GM19467 (cell line): ENCODE measurements around the gene B3GLCT.
A peak's percentile ranks its signal among the peaks of the same experiment; 100 is the strongest.
"Not testable (repeated sequence)": the region's sequence is repeated elsewhere in the genome, so short reads cannot be mapped to it uniquely, and the experiment has no call there.

Experiments used
- ATAC-seq: cut with Tn5 transposase; IDR thresholded peaks from one replicate; pipeline ENCODE4 v1.9.1; 2021; ENCODE audit warnings: mild to moderate bottlenecking, moderate library complexity; ENCODE audit not compliant: unreplicated experiment

B3GLCT gene

DNA sequence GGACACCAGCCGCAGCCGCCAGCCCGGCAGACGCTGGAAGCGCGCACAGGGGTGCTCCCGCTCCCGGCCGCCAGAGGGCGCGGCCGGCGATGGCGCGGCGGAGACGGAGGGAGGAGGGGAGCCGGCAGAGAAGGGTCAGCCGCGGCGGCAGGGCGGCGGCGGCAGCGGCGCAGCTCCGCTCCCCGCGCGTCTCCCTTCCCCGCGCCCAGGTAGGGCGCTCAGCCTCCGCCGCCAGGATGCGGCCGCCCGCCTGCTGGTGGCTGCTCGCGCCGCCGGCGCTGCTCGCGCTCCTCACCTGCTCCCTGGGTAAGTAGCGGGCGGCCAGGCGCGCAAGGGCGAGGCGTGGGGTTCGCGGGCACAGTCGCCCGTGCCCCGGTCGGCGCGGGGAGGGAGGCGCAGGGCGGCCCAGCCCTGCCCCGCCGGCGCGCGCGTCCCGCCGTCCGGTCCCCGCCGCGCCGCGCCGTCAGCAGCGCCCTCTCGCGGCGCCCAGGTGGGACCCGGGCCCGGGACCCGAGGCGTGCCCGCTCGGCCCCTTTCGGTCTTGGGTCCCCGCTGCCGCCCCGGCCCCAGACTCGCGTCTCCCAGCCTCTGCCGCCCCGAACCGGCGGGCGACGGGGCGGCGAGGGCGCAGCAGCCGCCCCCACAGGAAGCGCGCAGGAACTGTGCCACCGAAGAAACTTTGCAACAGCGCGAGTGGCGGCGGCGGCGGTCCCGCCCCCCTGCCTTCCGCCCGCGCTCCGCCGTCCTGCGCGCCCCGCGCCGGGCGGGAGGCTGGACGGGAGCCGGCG lies at the start of gene B3GLCT:
Gene B3GLCT, plus strand, starts transcription at position 127 of the 788 bp plus-strand sequence. Its CDS starts 110 bp downstream, at position 237.
- ATAC-seq = peak; percentile 86

GRCh38 chr13:31150315-31150985 lies 49.3 kb upstream of the B3GLCT start:
- ATAC-seq = no peak

DNA sequence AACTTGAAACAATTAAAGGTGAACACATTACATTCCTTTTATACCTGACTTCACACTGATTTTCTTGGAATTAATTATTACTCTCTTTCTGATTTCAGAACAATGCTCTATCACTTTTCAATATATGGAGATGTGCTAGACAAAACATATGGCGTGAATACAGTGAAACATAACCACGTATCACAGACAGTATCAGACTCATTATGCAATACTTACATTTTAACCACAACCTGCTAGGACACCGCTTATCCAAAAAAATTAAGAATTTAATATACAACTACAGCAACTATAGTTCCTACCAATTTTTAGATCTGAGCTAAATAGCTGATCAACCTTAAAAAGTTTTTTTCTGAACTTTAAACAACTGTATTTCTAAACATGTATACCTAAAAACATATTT lies 47.9 kb upstream of the B3GLCT start:
- no peak for ATAC-seq

DNA sequence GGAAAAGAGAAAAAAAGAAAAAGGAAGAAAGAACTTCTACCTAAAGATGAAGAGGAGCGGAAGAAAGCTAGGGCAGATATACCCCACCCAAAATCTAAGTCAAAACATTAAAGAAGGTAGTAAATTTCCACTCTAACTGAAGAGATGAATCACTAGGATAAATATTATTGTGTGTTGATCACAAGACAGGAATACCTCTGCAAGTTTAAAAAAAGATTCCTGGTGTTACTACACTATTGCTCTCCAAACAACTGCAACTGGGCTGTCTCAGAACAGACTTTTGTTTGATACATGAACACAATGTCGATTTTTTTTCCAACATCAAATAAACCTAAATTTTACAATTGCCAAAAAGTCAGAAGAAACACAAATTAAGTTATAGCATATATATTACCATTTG lies 44.8 kb upstream of the B3GLCT start:
- ATAC-seq = no peak

DNA sequence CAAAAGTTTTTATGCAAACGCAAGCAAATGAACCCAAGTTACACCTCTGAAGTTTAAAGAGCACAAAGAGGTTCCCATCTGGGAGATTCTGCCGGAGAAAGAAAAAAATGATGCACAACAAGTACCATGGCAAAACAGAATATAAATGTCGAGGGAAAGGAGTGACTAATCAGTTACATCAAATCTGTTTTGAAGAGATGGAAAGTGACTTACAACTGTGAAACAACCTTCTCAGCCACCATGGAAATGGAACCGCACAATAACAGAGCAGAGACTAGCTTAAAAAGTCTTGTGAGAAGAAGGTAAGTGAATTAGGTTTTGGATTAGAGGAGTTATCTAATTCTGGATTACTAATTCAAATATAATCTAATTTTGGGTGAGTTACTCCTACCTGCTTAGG lies 40.5 kb upstream of the B3GLCT start:
- no peak for ATAC-seq

- peak; percentile 17 for ATAC-seq
Observed at GRCh38 chr13:31160857-31161556, 38.8 kb upstream of the B3GLCT start.

DNA sequence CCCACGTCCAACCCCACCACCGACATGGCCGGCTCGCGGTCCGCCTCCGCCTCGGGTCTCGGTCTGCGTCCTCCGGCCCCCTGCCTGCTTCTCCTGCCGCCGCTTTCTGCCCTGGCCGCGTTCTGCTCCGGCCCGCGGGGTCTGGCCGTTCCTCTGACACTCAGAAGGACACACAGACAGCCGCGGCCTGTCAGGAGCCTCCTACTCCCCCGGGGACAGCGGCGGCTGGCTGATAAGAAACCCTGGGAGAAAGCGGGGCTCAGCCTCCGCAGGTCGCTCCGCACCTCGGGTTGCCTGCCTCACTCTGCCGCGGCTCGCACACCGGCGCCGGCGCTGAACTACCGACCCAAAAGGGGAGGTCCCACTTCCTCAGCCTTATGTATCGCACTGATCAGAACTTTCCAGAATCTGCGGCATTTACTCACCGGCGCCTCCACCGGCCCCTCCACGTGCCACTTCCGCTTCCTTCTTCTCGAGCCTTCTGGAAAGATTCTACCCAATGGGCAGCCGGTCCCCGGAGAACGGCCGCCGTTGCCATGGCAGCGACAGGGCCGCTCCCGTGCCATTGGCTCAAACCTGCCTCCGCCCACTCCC lies 38.1 kb upstream of the B3GLCT start, which contains the start of gene HSPH1:
Gene HSPH1, minus strand, starts transcription at position 348 of the 594 bp plus-strand sequence. Its CDS starts 322 bp downstream, at position 26.
- ATAC-seq = peak; percentile 80

- peak; percentile 86 for ATAC-seq
Observed at GRCh38 chr13:31162151-31163008, 37.4 kb upstream of the B3GLCT start.

- no peak for ATAC-seq
Observed at GRCh38 chr13:31166591-31166990, 33.2 kb upstream of the B3GLCT start.

DNA sequence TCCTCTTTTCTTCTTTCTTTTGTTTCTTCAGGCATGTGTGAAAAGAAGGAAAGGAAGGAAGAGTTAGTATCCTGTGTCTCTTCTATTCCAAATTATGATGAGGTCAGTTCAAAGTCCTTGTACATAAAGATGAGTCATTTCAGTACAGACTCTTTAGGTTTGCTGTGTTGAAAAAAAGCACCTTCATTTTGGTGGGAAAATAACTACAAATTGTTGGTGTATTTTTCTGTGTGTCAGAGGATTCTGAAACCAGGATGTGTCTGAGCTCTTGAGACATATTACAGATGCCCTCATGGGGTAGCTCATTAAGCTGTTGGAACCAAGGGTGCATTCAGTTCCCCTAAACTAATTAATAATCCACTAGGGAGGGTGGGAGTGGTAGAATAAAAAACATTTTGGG lies 32.3 kb upstream of the B3GLCT start:
- ATAC-seq = no peak

GRCh38 chr13:31168166-31168565 lies 31.6 kb upstream of the B3GLCT start:
- ATAC-seq = no peak

GRCh38 chr13:31168736-31169135 lies 31.0 kb upstream of the B3GLCT start:
- no peak for ATAC-seq

- no peak for ATAC-seq
Observed at GRCh38 chr13:31172001-31172400, 27.8 kb upstream of the B3GLCT start.

DNA sequence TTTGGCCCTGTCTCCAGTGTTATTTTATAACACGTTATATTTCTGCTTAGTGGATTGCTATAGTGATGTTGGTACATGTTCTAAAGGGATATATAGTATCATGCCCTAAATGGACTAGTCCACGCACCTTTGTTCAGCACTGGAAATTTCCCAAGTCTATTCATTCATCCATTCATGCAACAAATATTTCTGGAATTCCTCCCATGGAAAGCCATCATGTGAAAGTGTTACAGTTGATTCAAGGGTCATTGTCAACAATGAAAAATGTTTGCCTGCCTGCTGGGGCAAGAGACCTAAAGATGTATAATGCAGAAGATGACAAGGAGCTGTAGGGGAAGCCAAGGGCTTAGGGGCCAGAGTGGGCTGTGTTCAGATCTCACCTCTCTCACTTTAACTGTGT lies 27.2 kb upstream of the B3GLCT start:
- no peak for ATAC-seq

- ATAC-seq = no peak
Observed at GRCh38 chr13:31174018-31174417, 25.8 kb upstream of the B3GLCT start.

- ATAC-seq = no peak
Observed at GRCh38 chr13:31175847-31176532, 23.8 kb upstream of the B3GLCT start.

DNA sequence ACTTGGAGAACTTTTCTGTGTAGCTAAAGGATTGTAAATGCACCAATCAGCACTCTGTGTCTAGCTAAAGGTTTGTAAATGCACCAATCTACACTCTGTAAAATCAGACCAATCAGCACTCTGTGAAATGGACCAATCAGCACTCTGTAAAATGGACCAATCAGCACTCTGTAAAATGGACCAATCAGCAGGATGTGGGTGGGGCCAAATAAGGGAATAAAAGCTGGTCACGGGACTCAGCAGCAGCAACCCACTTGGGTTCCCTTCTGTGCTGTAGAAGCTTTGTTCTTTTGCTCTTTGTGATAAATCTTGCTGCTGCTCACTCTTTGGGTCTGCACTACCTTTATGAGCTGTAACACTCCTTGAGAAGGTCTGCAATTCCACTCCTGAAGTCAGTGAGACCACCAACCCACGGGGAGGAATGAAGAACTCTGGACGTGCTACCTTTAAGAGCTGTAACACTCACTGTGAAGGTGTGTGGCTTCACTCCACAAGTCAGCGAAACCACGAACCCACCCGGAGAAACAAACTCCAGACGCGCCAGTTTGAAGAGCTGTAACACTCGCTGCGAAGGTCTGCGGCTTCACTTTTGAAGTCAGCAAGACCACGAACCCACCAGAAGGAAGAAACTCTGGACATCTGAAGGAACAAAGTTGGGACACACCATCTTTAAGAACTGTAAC lies 21.8 kb upstream of the B3GLCT start:
- ATAC-seq = not testable (repeated sequence)

GRCh38 chr13:31179241-31179640 lies 20.5 kb upstream of the B3GLCT start:
- no peak for ATAC-seq

DNA sequence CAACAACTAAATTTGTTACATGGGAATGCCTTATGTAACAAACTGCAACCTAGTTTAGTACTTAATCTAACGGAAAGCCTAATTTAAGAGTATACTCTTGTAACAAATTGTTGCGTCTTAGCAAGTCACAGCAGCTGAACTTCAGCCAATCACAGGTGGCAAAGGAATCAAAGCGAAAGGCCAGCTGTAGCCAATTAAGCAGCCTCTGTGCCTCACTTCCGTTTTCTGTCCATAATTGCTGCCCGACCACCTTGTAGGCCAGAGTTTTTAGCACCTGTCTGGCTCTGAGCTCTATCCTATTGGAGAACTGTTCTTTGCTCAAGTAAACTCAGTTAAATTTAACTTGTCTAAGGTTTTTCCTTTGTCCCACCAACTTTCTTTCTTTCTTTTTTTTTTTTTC lies 20.0 kb upstream of the B3GLCT start:
- no peak for ATAC-seq
